Stimulated activated CD4-positive, alpha-beta T cell treated with anti-CD3 and anti-CD28 coated beads, Interleukin-2, amount 100 ng/mL, for 48 hours (primary cell): ENCODE results near the gene C10orf105.

ENCODE experiments used
- DNase-seq, 2 donors: peaks; one replicate each; pipeline ENCODE4 v3.0.0-alpha.2; 2020

Gene C10orf105

DNA sequence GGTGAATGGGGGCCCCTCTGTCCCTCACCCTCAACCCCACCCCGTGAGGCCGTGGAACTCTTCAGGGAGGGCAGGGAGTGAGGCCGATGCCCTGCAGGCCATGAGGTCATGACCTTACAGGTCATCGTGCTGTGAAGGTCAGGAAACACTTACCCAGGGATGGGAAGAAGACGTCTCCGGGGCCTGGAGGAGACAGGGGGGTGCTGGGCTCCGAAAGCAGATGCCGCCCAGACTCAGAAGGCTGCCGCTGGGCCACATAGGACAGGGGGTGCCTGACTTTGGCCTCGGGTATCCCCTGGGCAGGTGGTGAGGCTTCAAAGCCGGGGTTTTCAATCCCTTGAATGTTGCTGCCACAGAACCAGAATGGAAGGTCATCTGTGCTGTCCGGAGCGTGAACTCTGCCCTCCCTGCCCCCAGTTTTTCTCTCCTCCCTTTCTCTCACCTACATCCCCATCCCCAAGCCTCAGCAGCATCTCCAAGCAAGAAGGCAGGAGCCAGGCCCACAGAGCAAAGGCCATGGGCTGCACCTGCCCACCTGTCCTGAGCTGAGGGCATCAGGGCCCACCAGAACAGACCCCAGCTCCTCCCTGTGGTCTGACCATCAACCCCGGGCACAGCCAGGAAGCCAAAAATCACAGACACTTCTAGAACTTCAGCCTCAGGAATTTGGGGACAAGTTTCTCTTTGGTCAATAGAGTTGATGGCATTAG is 32.1 kb upstream of the C10orf105 start:
- DNase-seq: no peak

- DNase-seq: no peak
Measured at GRCh38 chr10:71750986-71751385, 31.4 kb upstream of the C10orf105 start.

DNA sequence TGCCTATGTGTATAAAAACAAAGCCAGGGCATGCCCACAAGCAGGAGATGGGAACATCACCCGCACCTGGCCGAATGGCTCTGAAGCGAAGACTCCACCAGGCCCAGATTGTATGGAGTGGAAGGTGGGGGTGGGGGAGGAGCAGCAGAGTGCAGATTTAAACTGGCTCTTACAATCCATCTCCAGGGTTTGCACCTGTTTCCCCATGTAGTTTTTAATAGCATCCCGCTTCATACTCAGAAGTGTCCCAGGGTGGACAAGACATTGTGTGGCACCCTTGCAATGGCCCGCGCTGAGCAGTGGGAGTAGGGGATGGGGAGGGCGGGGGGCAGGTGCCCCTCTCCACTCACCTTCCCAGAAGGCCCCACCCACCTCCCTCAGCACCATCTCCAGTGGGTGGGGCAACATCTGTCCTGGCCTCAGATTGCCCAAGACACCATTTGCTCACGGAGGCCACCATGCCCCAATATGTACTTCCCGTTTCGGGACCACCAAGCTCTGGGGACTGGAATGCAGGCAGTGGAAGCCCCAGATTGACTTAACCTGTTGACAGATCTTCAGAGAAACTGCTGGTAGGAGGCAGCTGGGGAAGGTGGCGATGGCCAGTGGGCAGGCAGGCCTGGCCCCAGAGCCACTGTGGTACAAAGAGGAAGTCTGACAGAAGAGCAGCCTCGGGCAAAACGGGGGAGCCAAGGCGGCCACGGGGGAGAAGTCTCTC is 30.7 kb upstream of the C10orf105 start:
- no peak for DNase-seq

DNA sequence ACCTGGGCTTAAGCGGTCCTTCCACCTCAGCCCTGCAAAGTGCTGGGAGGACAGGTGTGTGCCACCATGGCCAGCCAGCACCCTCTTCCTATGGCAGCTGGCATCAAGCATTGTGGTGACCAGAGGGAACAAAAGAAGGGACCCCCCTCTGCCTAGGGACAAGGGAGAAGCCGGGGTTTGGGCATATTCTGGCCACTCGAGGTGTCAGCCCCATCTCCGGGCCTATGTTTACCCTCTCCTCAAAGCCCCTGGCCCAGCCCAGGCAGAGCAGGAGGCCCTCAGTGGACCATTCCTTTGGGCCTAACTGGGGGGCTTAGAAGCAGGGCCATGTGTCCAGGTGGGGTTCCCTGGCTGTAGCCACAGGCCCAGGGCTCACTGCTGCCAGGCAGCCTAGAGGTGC is 29.8 kb upstream of the C10orf105 start:
- DNase-seq: no peak

- peak in 1 of 2 donors; percentile 57 for DNase-seq
Measured at GRCh38 chr10:71748671-71749191, 29.2 kb upstream of the C10orf105 start.

- no peak for DNase-seq
Measured at GRCh38 chr10:71747551-71748523, 28.3 kb upstream of the C10orf105 start.

DNA sequence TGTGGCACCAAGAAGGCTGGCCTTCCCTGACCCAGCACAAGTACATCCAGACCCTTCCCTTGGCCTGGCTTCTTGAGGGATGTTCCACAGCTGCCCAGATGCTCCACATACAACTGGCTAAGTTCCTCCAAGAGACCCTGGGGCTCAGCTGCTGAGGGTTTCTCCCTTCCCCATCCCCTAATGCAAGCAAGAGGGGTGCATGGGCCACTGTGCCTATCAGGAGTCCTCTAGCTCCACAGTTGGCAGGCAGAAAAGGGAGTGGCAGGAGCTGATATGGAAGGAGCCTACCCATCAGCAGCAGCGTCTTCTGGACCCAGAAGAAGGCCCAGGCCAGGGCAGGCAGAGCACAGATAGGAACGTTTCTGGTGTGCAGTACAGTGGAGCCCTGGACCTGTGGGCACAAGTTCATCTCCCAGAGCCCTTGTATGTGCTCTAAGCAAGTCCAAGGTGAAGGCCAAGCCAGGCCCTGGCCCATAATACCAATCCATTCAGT is 27.5 kb upstream of the C10orf105 start:
- no peak for DNase-seq

GRCh38 chr10:71746344-71747037 is 26.9 kb upstream of the C10orf105 start:
- no peak for DNase-seq

DNA sequence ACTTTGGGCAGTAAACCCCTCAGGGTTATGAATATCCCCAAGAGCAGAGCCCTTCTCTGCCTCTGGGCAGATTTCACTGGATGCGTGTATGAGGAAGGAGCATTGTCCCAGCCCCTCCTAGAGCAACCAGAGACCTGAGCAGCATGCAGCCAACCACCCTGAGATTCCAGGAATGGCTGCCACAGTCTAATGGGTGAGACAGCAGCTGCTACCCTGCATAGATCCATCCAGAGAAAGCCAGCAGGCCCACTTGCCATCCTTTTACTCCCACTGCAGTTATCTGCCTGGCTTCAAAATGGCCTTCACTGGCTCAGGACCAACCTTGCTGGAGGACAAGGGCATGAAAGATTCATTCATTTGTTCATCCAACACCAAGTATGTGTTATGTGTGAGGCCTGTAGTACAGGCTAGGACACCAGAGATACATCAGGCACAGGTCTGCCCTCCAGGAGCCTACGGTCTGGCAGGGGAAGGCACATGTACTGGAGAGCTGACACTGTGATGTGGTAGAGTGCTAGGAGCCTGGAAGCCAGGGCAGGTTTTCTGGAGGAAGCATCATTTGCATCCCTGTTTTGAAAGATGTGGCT is 26.2 kb upstream of the C10orf105 start:
- DNase-seq: no peak

DNA sequence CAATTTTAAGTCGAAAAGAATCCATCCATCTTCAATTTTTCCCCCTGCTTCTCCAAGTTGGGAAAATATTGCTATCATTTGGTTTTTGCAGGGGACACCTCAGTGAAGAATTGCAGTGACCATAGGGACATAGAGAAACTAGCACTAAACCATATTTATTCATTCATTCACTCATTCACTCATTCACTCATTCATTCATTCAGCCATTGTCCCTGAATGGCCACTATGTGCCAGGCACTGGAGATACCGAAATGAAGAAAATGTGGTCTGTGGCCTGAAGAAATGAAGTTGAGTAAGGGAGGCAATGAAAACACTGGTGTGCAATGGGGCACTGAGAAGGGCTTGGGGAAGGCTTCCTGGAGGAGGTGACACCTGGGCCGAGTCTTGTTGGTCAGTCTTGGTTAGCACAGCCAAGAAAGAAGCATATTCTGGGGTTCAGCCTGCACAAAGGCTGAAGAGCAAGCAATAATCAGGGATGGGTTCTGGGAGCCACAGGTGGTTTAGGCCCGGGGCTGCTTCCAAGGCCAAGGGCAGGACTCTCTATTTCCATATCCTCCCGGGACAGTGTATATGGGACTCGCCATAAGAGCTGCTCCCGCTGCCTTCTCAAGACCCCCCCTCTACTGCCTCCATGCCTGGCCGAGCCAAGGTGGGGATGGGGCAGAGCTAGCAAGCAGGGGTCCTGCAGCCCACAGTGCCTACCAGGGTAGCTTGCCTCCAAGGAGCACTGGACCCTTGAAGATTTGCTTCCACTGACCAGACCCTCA is 25.5 kb upstream of the C10orf105 start:
- no peak for DNase-seq

GRCh38 chr10:71743866-71744265 is 24.3 kb upstream of the C10orf105 start:
- no peak for DNase-seq

GRCh38 chr10:71743089-71743838 is 23.7 kb upstream of the C10orf105 start:
- DNase-seq: no peak

DNA sequence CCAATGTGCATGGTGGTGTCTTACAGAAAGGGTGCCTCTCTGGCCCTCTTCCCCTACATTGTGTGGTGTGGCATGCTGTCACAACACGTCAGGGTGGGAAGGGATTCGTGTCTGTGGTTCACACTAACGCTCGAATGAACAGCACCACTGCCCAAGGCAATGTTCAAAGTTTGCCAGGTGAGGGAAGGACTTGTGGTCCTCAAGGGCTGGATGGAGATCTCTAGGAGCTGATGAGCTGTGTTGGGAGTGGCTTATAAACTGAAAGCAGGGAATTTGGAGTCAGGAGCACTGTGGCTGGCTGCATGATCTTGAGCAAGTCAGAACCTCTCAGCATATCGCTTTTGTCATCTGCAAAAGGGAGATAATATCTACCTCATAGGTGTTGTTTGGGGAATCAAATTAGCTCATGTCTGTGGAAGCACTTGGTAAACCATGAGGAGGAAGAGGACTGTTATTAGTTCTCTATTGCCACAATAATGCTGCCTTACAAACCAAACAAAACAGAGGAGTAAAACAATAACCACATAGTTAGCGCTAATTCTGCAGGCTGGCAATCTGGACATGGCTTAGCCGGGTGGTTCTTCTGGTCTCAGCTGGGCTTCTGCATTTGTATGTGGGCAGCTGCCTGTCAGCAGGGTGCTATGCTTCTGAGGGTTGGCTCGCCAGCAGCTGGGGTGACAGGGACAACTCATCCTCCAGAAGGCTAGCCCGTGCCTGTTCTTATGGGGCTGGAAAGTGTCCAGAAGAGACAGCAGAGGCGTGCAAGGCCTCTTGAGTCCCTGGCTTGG is 22.9 kb upstream of the C10orf105 start:
- DNase-seq: no peak

DNA sequence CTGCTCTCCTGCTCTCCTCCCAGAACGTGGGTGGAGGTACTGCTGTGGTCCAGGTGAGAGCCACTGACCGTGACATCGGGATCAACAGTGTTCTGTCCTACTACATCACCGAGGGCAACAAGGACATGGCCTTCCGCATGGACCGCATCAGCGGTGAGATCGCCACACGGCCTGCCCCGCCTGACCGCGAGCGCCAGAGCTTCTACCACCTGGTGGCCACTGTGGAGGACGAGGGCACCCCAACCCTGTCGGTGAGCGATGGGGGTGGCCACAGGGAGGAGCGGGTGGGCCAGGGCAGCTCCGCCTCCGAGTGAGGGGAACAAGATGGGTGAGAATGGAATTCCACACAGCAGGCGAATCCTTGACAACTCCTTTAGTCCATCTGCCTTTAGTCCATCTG is 22.1 kb upstream of the C10orf105 start:
- DNase-seq: no peak

- no peak for DNase-seq
Measured at GRCh38 chr10:71741029-71741428, 21.5 kb upstream of the C10orf105 start.

- no peak for DNase-seq
Measured at GRCh38 chr10:71740069-71740653, 20.6 kb upstream of the C10orf105 start.

DNA sequence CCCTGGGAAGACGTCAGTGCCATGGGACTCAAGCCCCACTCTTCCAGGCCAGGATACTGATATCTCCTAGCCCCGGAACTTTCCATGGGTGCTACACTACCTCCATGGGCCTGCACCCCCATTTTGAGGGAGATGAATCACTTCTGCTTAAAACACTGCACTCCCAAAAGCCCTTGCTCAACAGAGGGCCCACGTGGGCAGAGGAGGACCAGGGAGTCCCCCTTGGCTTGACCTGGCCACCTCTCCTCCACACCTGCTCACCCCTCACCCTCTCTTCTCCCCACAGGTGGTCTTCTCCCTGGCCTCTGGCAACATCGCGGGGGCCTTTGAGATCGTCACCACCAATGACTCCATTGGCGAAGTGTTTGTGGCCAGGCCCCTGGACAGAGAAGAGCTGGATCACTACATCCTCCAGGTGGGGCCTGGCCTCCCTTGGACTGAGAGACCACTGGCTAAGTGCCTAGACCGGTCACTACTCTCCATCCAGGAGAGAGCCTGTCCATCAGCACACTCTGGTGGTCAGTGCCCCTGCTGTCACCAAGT is 19.9 kb upstream of the C10orf105 start:
- DNase-seq: no peak

GRCh38 chr10:71737834-71738197 is 18.2 kb upstream of the C10orf105 start:
- no peak for DNase-seq
